AG04450 (cell line): ENCODE results near the gene HORMAD2. TPM values are rescaled to one million over a fixed set of nuclear protein-coding genes. Genes with fewer than 3 reads are reported as not detected.

Experiments
- CTCF ChIA-PET: fragments of 300-600, 350-600 bp; formaldehyde crosslinking; extraction: SDS; loops from one replicate; lab custom pipeline; 2022; ENCODE audit warnings: antibody characterized with exemption, inconsistent platforms; lab: Charles Lee
- POLR2A ChIA-PET: fragments of 350-600 bp; formaldehyde crosslinking; extraction: SDS; loops from one replicate; lab custom pipeline; 2021; ENCODE audit warnings: antibody characterized with exemption, inconsistent platforms; lab: Yijun Ruan, JAX
- DNase-seq: peaks from one replicate; pipeline ENCODE4 v3.0.0-alpha.2; 2011; ENCODE audit warnings: low read depth, low spot score
- H3K27ac ChIP-seq: one replicate; pipeline ENCODE4 v1.5.1; 2012; ENCODE audit warnings: low read depth, low read length, control low read depth
- H3K27me3 ChIP-seq: one replicate; pipeline ENCODE4 v1.6.0; 2012; ENCODE audit warnings: low read length; ENCODE audit not compliant: control insufficient read depth, insufficient read depth
- H3K4me3 ChIP-seq: 2 replicates; pipeline ENCODE4 v1.5.1; 2011; ENCODE audit warnings: mild to moderate bottlenecking, low read depth, low read length, control low read depth
- H3K9me3 ChIP-seq: 2 replicates; pipeline ENCODE4 v1.5.1; 2012; ENCODE audit warnings: low read length; ENCODE audit not compliant: control insufficient read depth, insufficient read depth
- polyA plus RNA-seq: library from polyadenylated mRNA; depleted of rRNA; stranded (reverse); fragments of >200 nt; gene quantifications from 2 replicates; pipeline ENCODE4 v1.2.3, GENCODE V29; 2011
- TF ChIP-seq, protein P1 (sequence below): IDR thresholded peaks from 2 replicates; pipeline ENCODE4 v1.5.1; 2011; ENCODE audit warnings: low read depth, low read length, control low read depth, inconsistent platforms

HORMAD2 gene
- polyA plus RNA-seq, 1 experiment, result not detected

DNA sequence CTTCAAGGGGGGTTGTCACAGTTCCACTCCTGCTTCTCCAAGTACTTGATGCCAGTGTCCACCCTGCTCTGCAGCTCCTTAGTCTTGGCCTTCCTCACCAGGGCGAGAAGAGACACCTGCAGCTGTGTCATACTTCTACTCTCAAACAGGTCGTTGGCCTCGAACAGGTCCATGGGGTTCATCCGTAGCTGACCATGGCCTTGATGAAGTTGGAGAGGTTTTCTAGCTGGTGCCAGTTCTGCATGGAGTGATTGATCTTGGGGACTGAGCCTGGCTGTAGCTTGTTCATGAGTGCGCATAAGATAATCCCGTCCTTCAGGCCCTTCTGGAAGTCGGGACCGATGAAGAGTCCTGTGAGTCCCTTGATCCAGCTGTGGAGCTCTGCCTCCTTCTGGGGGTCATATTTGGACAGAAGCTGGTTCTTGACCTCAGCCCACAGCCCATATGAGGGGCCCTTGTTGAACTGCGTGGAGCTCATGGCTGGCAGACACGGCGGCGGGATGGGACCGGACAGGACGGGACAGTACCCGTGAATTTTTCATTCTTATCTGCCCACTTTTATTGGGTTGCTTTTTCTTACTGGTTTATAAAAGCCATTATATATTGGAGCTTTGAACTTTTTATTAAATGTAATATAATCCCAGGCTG, 33.4 kb upstream of the HORMAD2 start:
- ChIA-PET POLR2A (no interaction called here), CTCF (interaction anchor here (0.5 kb wide), 1 partner anchor 208 kb away, joined by 3 read pairs; no protein-coding TSS in a partner anchor)
- peaks cover 11% of the 10 kb centered on the region; the same call in 1 of the 2 replicates for H3K9me3 ChIP-seq
- peaks cover 2% of the 10 kb centered on the region for H3K27me3 ChIP-seq
- DNase-seq, result no peak
- TF ChIP-seq, protein P1, sequence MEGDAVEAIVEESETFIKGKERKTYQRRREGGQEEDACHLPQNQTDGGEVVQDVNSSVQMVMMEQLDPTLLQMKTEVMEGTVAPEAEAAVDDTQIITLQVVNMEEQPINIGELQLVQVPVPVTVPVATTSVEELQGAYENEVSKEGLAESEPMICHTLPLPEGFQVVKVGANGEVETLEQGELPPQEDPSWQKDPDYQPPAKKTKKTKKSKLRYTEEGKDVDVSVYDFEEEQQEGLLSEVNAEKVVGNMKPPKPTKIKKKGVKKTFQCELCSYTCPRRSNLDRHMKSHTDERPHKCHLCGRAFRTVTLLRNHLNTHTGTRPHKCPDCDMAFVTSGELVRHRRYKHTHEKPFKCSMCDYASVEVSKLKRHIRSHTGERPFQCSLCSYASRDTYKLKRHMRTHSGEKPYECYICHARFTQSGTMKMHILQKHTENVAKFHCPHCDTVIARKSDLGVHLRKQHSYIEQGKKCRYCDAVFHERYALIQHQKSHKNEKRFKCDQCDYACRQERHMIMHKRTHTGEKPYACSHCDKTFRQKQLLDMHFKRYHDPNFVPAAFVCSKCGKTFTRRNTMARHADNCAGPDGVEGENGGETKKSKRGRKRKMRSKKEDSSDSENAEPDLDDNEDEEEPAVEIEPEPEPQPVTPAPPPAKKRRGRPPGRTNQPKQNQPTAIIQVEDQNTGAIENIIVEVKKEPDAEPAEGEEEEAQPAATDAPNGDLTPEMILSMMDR, result no peak
- H3K27ac ChIP-seq, result no peak overlapping the region
- H3K4me3 ChIP-seq, result no peak overlapping the region

- Histone ChIP-seq H3K9me3 (peaks cover 11% of the 10 kb centered on the region; the same call in 1 of the 2 replicates), H3K4me3 (no peak overlapping the region), H3K27ac (no peak overlapping the region), H3K27me3 (peaks cover 3% of the 10 kb centered on the region)
- ChIA-PET POLR2A (no interaction called here), CTCF (no interaction called here)
- no peak for DNase-seq
- TF ChIP-seq, protein P1, result 0 out of 2 replicates have a peak, but pooled peaks have one; percentile 2
Observed at GRCh38 chr22:30047364-30047738, 32.9 kb upstream of the HORMAD2 start.

DNA sequence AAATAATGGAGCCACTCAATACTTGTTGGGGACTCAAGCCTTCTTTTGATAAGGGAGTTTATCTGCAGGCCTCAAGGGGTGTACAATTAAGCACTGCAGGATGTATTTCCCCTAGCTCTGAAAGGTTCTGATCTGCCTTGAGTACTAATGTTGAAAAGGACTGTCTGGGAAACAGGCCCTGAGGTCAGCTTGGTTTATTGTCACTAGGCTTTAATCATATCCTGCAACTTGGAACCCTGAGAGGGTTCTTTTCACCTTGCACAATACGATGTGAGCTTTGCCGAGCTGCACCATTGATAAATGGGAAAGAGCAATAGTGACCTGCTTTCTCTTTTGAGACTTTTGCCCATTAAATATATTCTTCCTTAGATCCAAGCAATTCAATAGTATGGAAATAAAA, 31.6 kb upstream of the HORMAD2 start:
- H3K27ac ChIP-seq, result no peak overlapping the region
- no peak overlapping the region for H3K4me3 ChIP-seq
- H3K27me3 ChIP-seq, result peaks cover 3% of the 10 kb centered on the region
- CTCF ChIA-PET, result no interaction called here
- POLR2A ChIA-PET, result no interaction called here
- TF ChIP-seq, protein P1, result no peak
- DNase-seq, result no peak
- H3K9me3 ChIP-seq, result peaks cover 11% of the 10 kb centered on the region; the same call in 1 of the 2 replicates

- no peak overlapping the region for H3K27ac ChIP-seq
- no peak for DNase-seq
- ChIA-PET POLR2A (interaction anchor here (0.8 kb wide), 1 partner anchor 203 kb away, joined by 4 read pairs; no protein-coding TSS in a partner anchor), CTCF (interaction anchor here (0.7 to 2.1 kb wide), 2 partner anchors 34 to 429 kb away, joined by 3 to 8 read pairs; no protein-coding TSS in a partner anchor)
- no peak overlapping the region for H3K4me3 ChIP-seq
- H3K9me3 ChIP-seq, result peaks cover 7% of the 10 kb centered on the region
- H3K27me3 ChIP-seq, result peaks cover 3% of the 10 kb centered on the region
- TF ChIP-seq, protein P1, result no peak
Observed at GRCh38 chr22:30054067-30054763, 26.0 kb upstream of the HORMAD2 start.

DNA sequence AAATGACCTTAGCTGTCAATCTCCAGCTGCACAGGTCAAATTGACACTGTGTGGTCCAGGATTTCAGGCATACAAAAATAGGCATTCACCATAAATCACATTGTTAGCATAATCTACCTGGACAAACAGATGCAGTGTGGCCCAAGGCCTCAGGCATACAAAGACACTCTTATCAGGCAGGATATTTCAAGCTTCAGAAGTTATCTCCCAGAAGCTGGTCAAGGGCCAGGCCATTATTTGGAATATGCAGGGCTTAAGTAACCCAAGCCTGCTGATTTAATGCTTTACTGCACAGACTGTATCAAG, 25.5 kb upstream of the HORMAD2 start:
- Histone ChIP-seq H3K27me3 (peaks cover 3% of the 10 kb centered on the region), H3K9me3 (peaks cover 7% of the 10 kb centered on the region), H3K27ac (no peak overlapping the region), H3K4me3 (no peak overlapping the region)
- POLR2A ChIA-PET, result interaction anchor here (0.8 kb wide), 1 partner anchor 203 kb away, joined by 4 read pairs; no protein-coding TSS in a partner anchor
- DNase-seq, result no peak
- TF ChIP-seq, protein P1, result no peak
- CTCF ChIA-PET, result interaction anchor here (2.1 kb wide), 1 partner anchor 34 kb away, joined by 8 read pairs; no protein-coding TSS in a partner anchor
